GM12874 (cell line): ENCODE data around the gene MTG1.

Experiments used
- CTCF ChIP-seq: IDR thresholded peaks from 2 replicates; pipeline ENCODE4 v1.5.1; 2011; ENCODE audit warnings: low read depth, mild to moderate bottlenecking, control low read depth, low read length, moderate library complexity; ENCODE audit not compliant: insufficient read depth

MTG1 gene

GRCh38 chr10:133440633-133441285, 46.8 kb downstream of the MTG1 start:
- TF ChIP-seq CTCF = no peak

- no peak for TF ChIP-seq CTCF
Observed at GRCh38 chr10:133441780-133442179, 47.8 kb downstream of the MTG1 start.

- TF ChIP-seq CTCF = no peak
Observed at GRCh38 chr10:133442191-133442966, 48.4 kb downstream of the MTG1 start.

- TF ChIP-seq CTCF = no peak
Observed at GRCh38 chr10:133442967-133443924, 49.3 kb downstream of the MTG1 start.

- no peak for TF ChIP-seq CTCF
Observed at GRCh38 chr10:133444342-133445267, 50.6 kb downstream of the MTG1 start.

- no peak for TF ChIP-seq CTCF
Observed at GRCh38 chr10:133445268-133445732, 51.3 kb downstream of the MTG1 start.
